H1 (cell line): Measurements from ENCODE around the gene BNC2. TPM values are rescaled to one million over a fixed set of nuclear protein-coding genes. Genes with fewer than 3 reads are reported as not detected.

Source experiments
- CTCF ChIA-PET: fragments of 300-600 bp; sonication (Branson Sonifier 250); formaldehyde crosslinking; loops from one replicate; lab custom pipeline; 2021; ENCODE audit not compliant: partially characterized antibody; lab: Charles Lee
- POLR2A ChIA-PET: fragments of 300-600 bp; sonication (Branson Sonifier 250); formaldehyde crosslinking; loops from one replicate; lab custom pipeline; 2021; ENCODE audit warnings: inconsistent platforms; ENCODE audit not compliant: partially characterized antibody; lab: Charles Lee
- DNase-seq, 2 experiments: peaks; one replicate each; pipeline versions ENCODE4 v3.0.0 to v3.0.0-alpha.2; 2010 to 2022; ENCODE audit warnings: low spot score in 2 of 2, low read depth in 1 of 2, mixed read lengths in 1 of 2
- FAIRE-seq: peaks from 2 replicates; lab custom pipeline; 2011; peaks lifted over from hg19 to GRCh38; lab: Jason Lieb, UNC
- H2AFZ ChIP-seq: 2 replicates; pipeline ENCODE4 v1.8.1; 2012; ENCODE audit warnings: low read length, inconsistent platforms
- H2AK5ac ChIP-seq: 2 replicates; pipeline ENCODE4 v1.6.1; 2013; ENCODE audit warnings: low read depth, low read length
- H2BK120ac ChIP-seq: replicated peaks from 2 replicates; pipeline ENCODE3; 2013; ENCODE audit warnings: low read depth, low read length, inconsistent platforms
- H2BK12ac ChIP-seq: 2 replicates; pipeline ENCODE4 v1.6.1; 2013; ENCODE audit warnings: low read depth, low read length
- H2BK15ac ChIP-seq: 2 replicates; pipeline ENCODE4 v1.6.1; 2013; ENCODE audit warnings: low read length
- H2BK20ac ChIP-seq: 2 replicates; pipeline ENCODE4 v1.6.1; 2013; ENCODE audit warnings: low read length
- H2BK5ac ChIP-seq: 2 replicates; pipeline ENCODE4 v1.6.1; 2013; ENCODE audit warnings: low read depth, low read length
- H3K14ac ChIP-seq: 2 replicates; pipeline ENCODE4 v1.6.1; 2013; ENCODE audit warnings: inconsistent platforms; ENCODE audit not compliant: insufficient read length
- H3K18ac ChIP-seq: 2 replicates; pipeline ENCODE4 v1.6.1; 2013; ENCODE audit warnings: low read length; ENCODE audit errors: extremely low read depth
- H3K23ac ChIP-seq: 2 replicates; pipeline ENCODE4 v1.6.1; 2013; ENCODE audit warnings: inconsistent platforms; ENCODE audit not compliant: insufficient read length
- H3K23me2 ChIP-seq: 2 replicates; pipeline ENCODE4 v1.6.1; 2013; ENCODE audit warnings: low read depth, low read length
- H3K27ac ChIP-seq: 2 replicates; pipeline ENCODE4 v1.6.1; 2011; ENCODE audit warnings: low read depth, low read length, inconsistent platforms
- H3K27me3 ChIP-seq, 4 experiments: replicated peaks in 1 of 4; 1 replicate in 1 of 4; 2 replicates in 3 of 4; pipeline versions ENCODE4 v1.6.1 to v1.8.1; 2011 to 2013; ENCODE audit warnings: low read length in 3 of 4, mild to moderate bottlenecking in 3 of 4, inconsistent platforms in 2 of 4, mixed read lengths in 2 of 4, moderate library complexity in 1 of 4; ENCODE audit not compliant: control insufficient read depth in 3 of 4, insufficient read depth in 3 of 4; ENCODE audit errors: extremely low read depth in 1 of 4
- H3K36me3 ChIP-seq, 4 experiments: 2 replicates each; pipeline versions ENCODE4 v1.6.1 to v1.8.1; 2011 to 2013; ENCODE audit warnings: mild to moderate bottlenecking in 4 of 4, low read length in 3 of 4, moderate library complexity in 2 of 4, control low read depth in 1 of 4, inconsistent platforms in 1 of 4; ENCODE audit not compliant: insufficient read depth in 4 of 4, control insufficient read depth in 2 of 4
- H3K4ac ChIP-seq: replicated peaks from 2 replicates; pipeline ENCODE3; 2013; ENCODE audit warnings: low read length, low read depth, mixed read lengths, inconsistent platforms; ENCODE audit not compliant: insufficient read length
- H3K4me1 ChIP-seq, 4 experiments: replicated peaks in 1 of 4; 1 replicate in 1 of 4; 2 replicates in 3 of 4; pipeline versions ENCODE4 v1.6.1 to v1.8.1; 2011 to 2013; ENCODE audit warnings: low read length in 3 of 4, inconsistent platforms in 2 of 4, mixed read lengths in 1 of 4; ENCODE audit not compliant: insufficient read depth in 4 of 4, control insufficient read depth in 3 of 4
- H3K4me2 ChIP-seq, 2 experiments: 2 replicates each; pipeline versions ENCODE4 v1.6.1 to v1.8.1; 2011 to 2013; ENCODE audit warnings: low read depth in 2 of 2, low read length in 2 of 2, control low read depth in 1 of 2, inconsistent platforms in 1 of 2, mild to moderate bottlenecking in 1 of 2; ENCODE audit not compliant: insufficient read depth in 1 of 2
- H3K4me3 ChIP-seq, 4 experiments: fragments of 200-600, 300-600 bp in 1 of 4; sonication (generic), shearing (Covaris generic), sonication (Bioruptor Twin) in 1 of 4; 2 replicates each; pipeline versions ENCODE4 v1.5.1 to v1.8.1; 2011 to 2016; ENCODE audit warnings: low read length in 4 of 4, low read depth in 3 of 4, control low read depth in 2 of 4, inconsistent platforms in 2 of 4, mild to moderate bottlenecking in 2 of 4, mixed read lengths in 1 of 4, moderate library complexity in 1 of 4; ENCODE audit not compliant: insufficient read depth in 2 of 4; ENCODE audit errors: extremely low read depth in 1 of 4
- H3K56ac ChIP-seq: replicated peaks from 2 replicates; pipeline ENCODE3; 2013; ENCODE audit warnings: low read depth, mild to moderate bottlenecking, mixed read lengths, low read length, inconsistent platforms; ENCODE audit not compliant: insufficient read length
- H3K79me1 ChIP-seq: 2 replicates; pipeline ENCODE4 v1.6.1; 2013; ENCODE audit warnings: low read depth, low read length, control low read depth
- H3K79me2 ChIP-seq, 2 experiments: 2 replicates each; pipeline versions ENCODE4 v1.6.1 to v1.8.1; 2012 to 2013; ENCODE audit warnings: low read length in 2 of 2, mild to moderate bottlenecking in 2 of 2, inconsistent platforms in 1 of 2; ENCODE audit not compliant: insufficient read depth in 2 of 2, control insufficient read depth in 1 of 2
- H3K9ac ChIP-seq, 4 experiments: replicated peaks in 1 of 4; 1 replicate in 1 of 4; 2 replicates in 3 of 4; pipeline versions ENCODE4 v1.6.1 to v1.8.1; 2011 to 2013; ENCODE audit warnings: low read depth in 3 of 4, low read length in 3 of 4, control low read depth in 2 of 4, mild to moderate bottlenecking in 2 of 4, moderate library complexity in 2 of 4, inconsistent platforms in 1 of 4; ENCODE audit errors: extremely low read depth in 1 of 4
- H3K9me3 ChIP-seq, 2 experiments: 2 replicates each; pipeline versions ENCODE4 v1.6.1 to v1.8.1; 2012 to 2013; ENCODE audit warnings: mild to moderate bottlenecking in 2 of 2, moderate library complexity in 2 of 2, control low read depth in 1 of 2, inconsistent platforms in 1 of 2, low read depth in 1 of 2, low read length in 1 of 2, mixed read lengths in 1 of 2; ENCODE audit not compliant: insufficient read depth in 2 of 2
- H4K20me1 ChIP-seq, 2 experiments: replicated peaks in 1 of 2; 2 replicates each; pipeline versions ENCODE3 to v1.8.1; 2011 to 2013; ENCODE audit warnings: inconsistent platforms in 2 of 2, low read length in 2 of 2, mild to moderate bottlenecking in 1 of 2; ENCODE audit not compliant: insufficient read depth in 2 of 2, control insufficient read depth in 1 of 2
- H4K5ac ChIP-seq: 2 replicates; pipeline ENCODE4 v1.6.1; 2013; ENCODE audit warnings: low read length, low read depth, mixed read lengths, inconsistent platforms; ENCODE audit not compliant: insufficient read length
- H4K8ac ChIP-seq: 2 replicates; pipeline ENCODE4 v1.8.0; 2013; ENCODE audit warnings: mild to moderate bottlenecking, moderate library complexity, low read length, inconsistent platforms; ENCODE audit not compliant: insufficient read depth; ENCODE audit errors: extremely low read depth
- H4K91ac ChIP-seq: replicated peaks from 2 replicates; pipeline ENCODE3; 2013; ENCODE audit warnings: low read length, mixed read lengths, inconsistent platforms; ENCODE audit not compliant: insufficient read length
- E2F6 ChIP-seq: IDR thresholded peaks from 2 replicates; pipeline ENCODE4 v1.6.1; 2012; ENCODE audit warnings: inconsistent platforms
- MAFK ChIP-seq: IDR thresholded peaks from 2 replicates; pipeline ENCODE4 v1.6.1; 2012; ENCODE audit warnings: low read depth, mild to moderate bottlenecking, improper control_type of control experiment, low read length
- WGBS, 2 experiments: shearing (Covaris generic) in 1 of 2; methylation state at CpG; one replicate each; pipeline versions ENCODE4 v1.1.6 to v1.1.7; 2013 to 2015; ENCODE audit warnings: low lambda C conversion rate in 2 of 2, mixed read lengths in 2 of 2, inconsistent platforms in 1 of 2, low coverage in 1 of 2, missing lambda C conversion rate in 1 of 2; ENCODE audit not compliant: insufficient replicate concordance in 2 of 2, insufficient coverage in 1 of 2, insufficient read length in 1 of 2; ENCODE audit errors: extremely low coverage in 1 of 2, missing lambda C conversion rate in 1 of 2; 5-methylcytosine and 5-hydroxymethylcytosine counted together
- polyA plus RNA-seq, 7 experiments: library from polyadenylated mRNA; depleted of rRNA in 3 of 7; stranded (reverse) in 5 of 7; unstranded in 2 of 7; fragments of >200 nt in 5 of 7; fragments of 200-250 nt in 2 of 7; gene quantifications; 1 replicate in 5 of 7; 2 replicates in 1 of 7; 4 replicates in 1 of 7; pipeline versions ENCODE4 v1.2.1 to v1.2.3, GENCODE V29; 2011 to 2013; ENCODE audit warnings: missing spikeins in 2 of 7, mixed read lengths in 2 of 7
- total RNA-seq: library from RNA; stranded (reverse); fragmentation: NEBNext Ultra II Directional; extraction: Animal tissue kit (Norgen Biotek cat#: 25700); gene quantifications from 2 replicates; pipeline ENCODE4 v1.2.1, GENCODE V29; 2021

BNC2 gene
- total and polyA plus RNA-seq, 2 of the 8 experiments (the other 6 are each of a cell fraction or from before 2014, with no cell fraction given) = 16.0 to 26.8 TPM

GRCh38 chr9:16532272-16532671 is 338.2 kb downstream of the BNC2 start:
- H3K4ac ChIP-seq = no peak overlapping the region
- no peak overlapping the region for H2BK5ac ChIP-seq
- no peak overlapping the region for H2AFZ ChIP-seq
- H3K79me1 ChIP-seq = no peaks in the 10 kb centered on the region; the same call in 1 of the 2 replicates
- no peak overlapping the region for H2BK120ac ChIP-seq
- no peaks in the 10 kb centered on the region for H3K79me2 ChIP-seq
- no peak overlapping the region for H4K8ac ChIP-seq
- H3K36me3 ChIP-seq = no peaks in the 10 kb centered on the region
- H4K91ac ChIP-seq = no peak overlapping the region
- POLR2A ChIA-PET = interaction anchor here (0.7 to 1.3 kb wide), 4 partner anchors 12 to 310 kb away, joined by 3 to 4 read pairs (median 3); no protein-coding TSS in a partner anchor
- FAIRE-seq = no peak
- DNase-seq = no peak
- no peaks in the 10 kb centered on the region for H3K9me3 ChIP-seq
- CTCF ChIA-PET = interaction anchor here (0.8 kb wide), 1 partner anchor 15 kb away, joined by 3 read pairs; no protein-coding TSS in a partner anchor
- H3K23ac ChIP-seq = no peak overlapping the region
- H3K23me2 ChIP-seq = no peaks in the 10 kb centered on the region
- H3K4me1 ChIP-seq = peaks cover 0 to 1% (median 0%) of the 10 kb centered on the region in 4 experiments; a peak in 2 of 7 replicates
- WGBS, 2 experiments = 83% methylated on average over 3 of the region's 3 CpGs; no CpG with 5 or more reads in 1 of the 2 experiments
- H4K5ac ChIP-seq = no peak overlapping the region
- no peak overlapping the region for H2AK5ac ChIP-seq
- no peak overlapping the region for H3K18ac ChIP-seq
- H3K4me3 ChIP-seq = no peak overlapping the region
- H3K14ac ChIP-seq = no peak overlapping the region
- H3K56ac ChIP-seq = no peak overlapping the region
- H3K9ac ChIP-seq = no peak overlapping the region
- no peaks in the 10 kb centered on the region for H3K27me3 ChIP-seq
- no peak overlapping the region for H2BK20ac ChIP-seq
- H4K20me1 ChIP-seq = no peaks in the 10 kb centered on the region
- H2BK12ac ChIP-seq = no peak overlapping the region
- no peak overlapping the region for H3K27ac ChIP-seq
- no peak overlapping the region for H2BK15ac ChIP-seq
- H3K4me2 ChIP-seq = no peak overlapping the region
- no peak for TF ChIP-seq MAFK
- TF ChIP-seq E2F6 = no peak
